Measurements from ENCODE around the gene RPS6KA2.
"Not testable (repeated sequence)": the region's sequence is repeated elsewhere in the genome, so short reads cannot be mapped to it uniquely, and the experiment has no call there.

RPS6KA2 gene

GRCh38 chr6:166533205-166533824 is 93.7 kb downstream of the RPS6KA2 start:
- Histone ChIP-seq H3K4me3 (ENCODE audit: low read depth, low read length) (no peak overlapping the region), H3K9ac (ENCODE audit: low read length) (no peak overlapping the region), H3K27ac (ENCODE audit: low read depth, low read length) (no peak overlapping the region), H3K36me3 (ENCODE audit: control insufficient read depth, insufficient read depth, low read length) (no peaks in the 10 kb centered on the region; the same call in 1 of the 2 replicates), H3K4me1 (ENCODE audit: control insufficient read depth, insufficient read depth, low read length) (no peaks in the 10 kb centered on the region), H3K9me3 (ENCODE audit: control insufficient read depth, insufficient read depth, low read depth, low read length) (no peaks in the 10 kb centered on the region), H3K27me3 (ENCODE audit: control insufficient read depth, insufficient read depth, low read length) (no peaks in the 10 kb centered on the region)

GRCh38 chr6:166532302-166532701 is 94.7 kb downstream of the RPS6KA2 start:
- H3K9me3 ChIP-seq (ENCODE audit: control insufficient read depth, insufficient read depth, low read depth, low read length), result no peaks in the 10 kb centered on the region
- H3K36me3 ChIP-seq (ENCODE audit: control insufficient read depth, insufficient read depth, low read length), result no peaks in the 10 kb centered on the region; the same call in 1 of the 2 replicates
- H3K4me1 ChIP-seq (ENCODE audit: control insufficient read depth, insufficient read depth, low read length), result no peaks in the 10 kb centered on the region
- H3K27me3 ChIP-seq (ENCODE audit: control insufficient read depth, insufficient read depth, low read length), result no peaks in the 10 kb centered on the region
- H3K4me3 ChIP-seq (ENCODE audit: low read depth, low read length), result no peak overlapping the region
- H3K9ac ChIP-seq (ENCODE audit: low read length), result no peak overlapping the region
- H3K27ac ChIP-seq (ENCODE audit: low read depth, low read length), result no peak overlapping the region

- Histone ChIP-seq H3K27me3 (ENCODE audit: control insufficient read depth, insufficient read depth, low read length) (no peaks in the 10 kb centered on the region), H3K9ac (ENCODE audit: low read length) (no peak overlapping the region), H3K27ac (ENCODE audit: low read depth, low read length) (no peak overlapping the region), H3K4me1 (ENCODE audit: control insufficient read depth, insufficient read depth, low read length) (no peaks in the 10 kb centered on the region), H3K4me3 (ENCODE audit: low read depth, low read length) (no peak overlapping the region), H3K9me3 (ENCODE audit: control insufficient read depth, insufficient read depth, low read depth, low read length) (no peaks in the 10 kb centered on the region), H3K36me3 (ENCODE audit: control insufficient read depth, insufficient read depth, low read length) (no peaks in the 10 kb centered on the region; the same call in 1 of the 2 replicates)
Measured at GRCh38 chr6:166530211-166531095, 96.6 kb downstream of the RPS6KA2 start.

GRCh38 chr6:166529586-166529985 is 97.5 kb downstream of the RPS6KA2 start:
- Histone ChIP-seq H3K27me3 (ENCODE audit: control insufficient read depth, insufficient read depth, low read length) (no peaks in the 10 kb centered on the region), H3K9me3 (ENCODE audit: control insufficient read depth, insufficient read depth, low read depth, low read length) (no peaks in the 10 kb centered on the region), H3K36me3 (ENCODE audit: control insufficient read depth, insufficient read depth, low read length) (no peaks in the 10 kb centered on the region; the same call in 1 of the 2 replicates), H3K4me3 (ENCODE audit: low read depth, low read length) (no peak overlapping the region), H3K9ac (ENCODE audit: low read length) (no peak overlapping the region), H3K27ac (ENCODE audit: low read depth, low read length) (no peak overlapping the region), H3K4me1 (ENCODE audit: control insufficient read depth, insufficient read depth, low read length) (no peaks in the 10 kb centered on the region)

GRCh38 chr6:166529058-166529457 is 98.0 kb downstream of the RPS6KA2 start:
- H3K27ac ChIP-seq (ENCODE audit: low read depth, low read length); H3K9me3 ChIP-seq (ENCODE audit: control insufficient read depth, insufficient read depth, low read depth, low read length); H3K9ac ChIP-seq (ENCODE audit: low read length); H3K4me1 ChIP-seq (ENCODE audit: control insufficient read depth, insufficient read depth, low read length); H3K36me3 ChIP-seq (ENCODE audit: control insufficient read depth, insufficient read depth, low read length); H3K4me3 ChIP-seq (ENCODE audit: low read depth, low read length); H3K27me3 ChIP-seq (ENCODE audit: control insufficient read depth, insufficient read depth, low read length): not testable (repeated sequence)

- no peaks in the 10 kb centered on the region for H3K9me3 ChIP-seq (ENCODE audit: control insufficient read depth, insufficient read depth, low read depth, low read length)
- no peak overlapping the region for H3K27ac ChIP-seq (ENCODE audit: low read depth, low read length)
- no peak overlapping the region for H3K4me3 ChIP-seq (ENCODE audit: low read depth, low read length)
- no peaks in the 10 kb centered on the region for H3K27me3 ChIP-seq (ENCODE audit: control insufficient read depth, insufficient read depth, low read length)
- H3K9ac ChIP-seq (ENCODE audit: low read length), result no peak overlapping the region
- H3K4me1 ChIP-seq (ENCODE audit: control insufficient read depth, insufficient read depth, low read length), result no peaks in the 10 kb centered on the region
- H3K36me3 ChIP-seq (ENCODE audit: control insufficient read depth, insufficient read depth, low read length), result no peaks in the 10 kb centered on the region; the same call in 1 of the 2 replicates
Measured at GRCh38 chr6:166527849-166528248, 99.2 kb downstream of the RPS6KA2 start.

GRCh38 chr6:166526937-166527336 is 100.1 kb downstream of the RPS6KA2 start:
- Histone ChIP-seq H3K27me3 (ENCODE audit: control insufficient read depth, insufficient read depth, low read length) (no peaks in the 10 kb centered on the region), H3K36me3 (ENCODE audit: control insufficient read depth, insufficient read depth, low read length) (no peaks in the 10 kb centered on the region; the same call in 1 of the 2 replicates), H3K4me1 (ENCODE audit: control insufficient read depth, insufficient read depth, low read length) (no peaks in the 10 kb centered on the region), H3K27ac (ENCODE audit: low read depth, low read length) (no peak overlapping the region), H3K9ac (ENCODE audit: low read length) (no peak overlapping the region), H3K9me3 (ENCODE audit: control insufficient read depth, insufficient read depth, low read depth, low read length) (no peaks in the 10 kb centered on the region), H3K4me3 (ENCODE audit: low read depth, low read length) (no peak overlapping the region)

GRCh38 chr6:166525567-166525966 is 101.5 kb downstream of the RPS6KA2 start:
- Histone ChIP-seq H3K36me3 (ENCODE audit: control insufficient read depth, insufficient read depth, low read length) (no peaks in the 10 kb centered on the region; the same call in 1 of the 2 replicates), H3K9me3 (ENCODE audit: control insufficient read depth, insufficient read depth, low read depth, low read length) (no peaks in the 10 kb centered on the region), H3K27ac (ENCODE audit: low read depth, low read length) (no peak overlapping the region), H3K27me3 (ENCODE audit: control insufficient read depth, insufficient read depth, low read length) (no peaks in the 10 kb centered on the region), H3K9ac (ENCODE audit: low read length) (no peak overlapping the region), H3K4me3 (ENCODE audit: low read depth, low read length) (no peak overlapping the region), H3K4me1 (ENCODE audit: control insufficient read depth, insufficient read depth, low read length) (no peaks in the 10 kb centered on the region)

GRCh38 chr6:166523782-166524559 is 103.1 kb downstream of the RPS6KA2 start:
- Histone ChIP-seq H3K27ac (ENCODE audit: low read depth, low read length) (no peak overlapping the region), H3K27me3 (ENCODE audit: control insufficient read depth, insufficient read depth, low read length) (no peaks in the 10 kb centered on the region), H3K36me3 (ENCODE audit: control insufficient read depth, insufficient read depth, low read length) (no peaks in the 10 kb centered on the region), H3K9me3 (ENCODE audit: control insufficient read depth, insufficient read depth, low read depth, low read length) (peaks cover 12% of the 10 kb centered on the region), H3K4me1 (ENCODE audit: control insufficient read depth, insufficient read depth, low read length) (no peaks in the 10 kb centered on the region), H3K4me3 (ENCODE audit: low read depth, low read length) (no peak overlapping the region), H3K9ac (ENCODE audit: low read length) (no peak overlapping the region)

GRCh38 chr6:166520905-166521834 is 105.9 kb downstream of the RPS6KA2 start:
- H3K9me3 ChIP-seq (ENCODE audit: control insufficient read depth, insufficient read depth, low read depth, low read length), result peaks cover 27% of the 10 kb centered on the region

More at GRCh38 chr6:166520905-166521834, 105.9 kb downstream of the RPS6KA2 start:
- Histone ChIP-seq H3K9ac (ENCODE audit: low read length) (no peak overlapping the region), H3K4me3 (ENCODE audit: low read depth, low read length) (no peak overlapping the region), H3K27me3 (ENCODE audit: control insufficient read depth, insufficient read depth, low read length) (no peaks in the 10 kb centered on the region), H3K36me3 (ENCODE audit: control insufficient read depth, insufficient read depth, low read length) (0 out of 2 replicates have a peak, but pooled peaks cover 5% of the 10 kb centered on the region), H3K4me1 (ENCODE audit: control insufficient read depth, insufficient read depth, low read length) (no peaks in the 10 kb centered on the region), H3K27ac (ENCODE audit: low read depth, low read length) (no peak overlapping the region)
